ENCODE results near the gene SPATA18.
"Not testable (repeated sequence)": the region's sequence is repeated elsewhere in the genome, so short reads cannot be mapped to it uniquely, and the experiment has no call there.

SPATA18 gene

GRCh38 chr4:52059372-52059771, 8.3 kb downstream of the SPATA18 start:
- H3K4me1 ChIP-seq: peaks cover 0 to 43% (median 15%) of the 10 kb centered on the region in 10 experiments; a peak in 14 of 20 replicates
- no peaks in the 10 kb centered on the region for H3K9me3 ChIP-seq (replicated peaks in 1 of 11)
- H3K9ac ChIP-seq: peak overlapping the region in 1 of 11 experiments; percentile 23; a peak in 2 of 22 replicates
- H3K4me2 ChIP-seq: peak overlapping the region in 8 of 11 experiments; percentile 26 to 82 (median 70); a peak in 16 of 22 replicates
- peak overlapping the region in 7 of 11 experiments; percentile 3 to 71 (median 39); a peak in 9 of 22 replicates for H3K27ac ChIP-seq
- peak in 4 of 11 experiments; percentile 13 to 42 (median 30); a peak in 1 of 22 replicates for TF ChIP-seq Cebpa-rat (IDR thresholded peaks at IDR 0.05)
- no peaks in the 10 kb centered on the region for H3K27me3 ChIP-seq
- no peak overlapping the region for H3K4me3 ChIP-seq
- no peaks in the 10 kb centered on the region for H3K36me3 ChIP-seq
- H4K20me1 ChIP-seq: no peaks in the 10 kb centered on the region

DNA sequence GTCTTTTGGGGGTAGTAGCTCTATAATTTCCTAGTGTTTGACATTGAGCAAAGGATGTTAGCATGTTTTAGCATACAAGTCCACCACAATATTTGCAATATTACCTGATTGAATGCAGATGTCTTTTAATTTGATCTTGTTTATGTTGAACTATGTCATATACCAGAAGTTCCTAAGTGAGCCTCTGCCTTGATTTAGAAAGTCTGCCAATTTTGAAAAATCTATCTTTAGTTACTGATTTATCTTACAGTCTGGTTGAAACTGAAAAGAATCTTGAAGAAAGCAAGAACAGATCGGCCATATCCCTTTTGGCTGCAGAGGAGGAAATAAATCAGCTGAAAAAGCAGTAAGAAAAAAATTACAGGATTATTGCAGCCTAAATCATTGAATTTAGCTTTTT, 18.5 kb downstream of the SPATA18 start:
- Histone ChIP-seq H3K4me1 (no peaks in the 10 kb centered on the region), H4K20me1 (no peaks in the 10 kb centered on the region), H3K4me3 (no peak overlapping the region), H3K36me3 (no peaks in the 10 kb centered on the region), H3K27me3 (no peaks in the 10 kb centered on the region), H3K4me2 (no peak overlapping the region), H3K27ac (no peak overlapping the region), H3K9me3 (replicated peaks in 1 of 11) (no peaks in the 10 kb centered on the region; a peak in 1 of 22 replicates), H3K9ac (no peak overlapping the region)
- no peak for TF ChIP-seq Cebpa-rat (IDR thresholded peaks at IDR 0.05)

DNA sequence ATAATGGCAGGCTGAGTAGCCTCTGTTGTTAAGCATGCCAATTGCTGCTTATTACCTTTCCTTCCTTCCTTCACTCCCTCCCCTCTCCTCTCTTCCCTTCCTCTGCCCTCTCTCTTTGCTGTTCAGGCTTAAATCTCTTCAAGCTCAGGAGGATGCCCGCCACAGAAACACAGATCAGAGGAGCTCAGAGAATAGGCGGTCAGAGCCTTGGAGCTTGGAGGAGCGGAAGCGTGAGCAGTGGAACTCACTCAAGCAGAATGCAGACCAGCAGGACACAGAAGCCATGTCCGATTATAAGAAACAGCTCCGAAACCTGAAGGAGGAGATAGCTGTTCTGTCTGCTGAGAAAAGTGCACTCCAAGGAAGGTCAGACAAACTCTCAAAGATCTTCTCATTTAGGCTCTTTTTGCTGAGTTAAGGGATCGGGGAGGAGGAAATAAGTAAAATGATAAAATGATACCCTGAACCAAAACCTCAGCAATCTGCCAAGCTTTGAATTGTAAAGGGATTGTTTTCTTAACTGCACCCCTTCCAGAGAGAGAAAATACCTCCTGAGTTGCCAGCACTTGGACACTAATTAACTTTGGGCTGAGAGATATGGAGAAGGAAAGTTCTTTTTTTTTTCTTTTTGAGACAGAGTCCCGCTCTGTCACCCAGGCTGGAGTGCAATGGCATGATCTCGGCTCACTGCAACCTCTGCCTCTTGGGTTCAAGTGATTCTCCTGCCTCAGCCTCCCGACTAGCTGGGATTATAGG, 20.9 kb downstream of the SPATA18 start:
- no peak for TF ChIP-seq Cebpa-rat (IDR thresholded peaks at IDR 0.05)
- Histone ChIP-seq H4K20me1 (no peaks in the 10 kb centered on the region), H3K4me3 (no peak overlapping the region), H3K9ac (no peak overlapping the region), H3K9me3 (replicated peaks in 1 of 11) (peaks cover 0 to 3% (median 0%) of the 10 kb centered on the region in 11 experiments; a peak in 2 of 22 replicates), H3K36me3 (no peaks in the 10 kb centered on the region), H3K4me2 (no peak overlapping the region), H3K27ac (no peak overlapping the region), H3K27me3 (no peaks in the 10 kb centered on the region), H3K4me1 (no peaks in the 10 kb centered on the region)

- no peaks in the 10 kb centered on the region for H3K4me1 ChIP-seq
- no peak overlapping the region for H3K4me3 ChIP-seq
Observed at GRCh38 chr4:52076731-52077130, 25.6 kb downstream of the SPATA18 start.

GRCh38 chr4:52079659-52080058, 28.6 kb downstream of the SPATA18 start:
- no peak overlapping the region for H3K4me3 ChIP-seq
- peaks cover 0 to 3% (median 0%) of the 10 kb centered on the region in 11 experiments; a peak in 1 of 22 replicates for H3K9me3 ChIP-seq (replicated peaks in 1 of 11)
- no peak overlapping the region for H3K27ac ChIP-seq
- H3K36me3 ChIP-seq: no peaks in the 10 kb centered on the region
- no peaks in the 10 kb centered on the region for H3K27me3 ChIP-seq
- no peaks in the 10 kb centered on the region for H4K20me1 ChIP-seq
- H3K4me1 ChIP-seq: no peaks in the 10 kb centered on the region
- no peak overlapping the region for H3K4me2 ChIP-seq
- H3K9ac ChIP-seq: no peak overlapping the region
- no peak for TF ChIP-seq Cebpa-rat (IDR thresholded peaks at IDR 0.05)

More at GRCh38 chr4:52076731-52077130, 25.6 kb downstream of the SPATA18 start:
- Histone ChIP-seq H3K9ac (no peak overlapping the region), H4K20me1 (no peaks in the 10 kb centered on the region), H3K9me3 (replicated peaks in 1 of 11) (peaks cover 0 to 3% (median 0%) of the 10 kb centered on the region in 11 experiments; a peak in 1 of 22 replicates), H3K36me3 (no peaks in the 10 kb centered on the region), H3K27me3 (no peaks in the 10 kb centered on the region), H3K4me2 (no peak overlapping the region), H3K27ac (no peak overlapping the region)
- TF ChIP-seq Cebpa-rat (IDR thresholded peaks at IDR 0.05): no peak

- Histone ChIP-seq H3K27me3 (no peaks in the 10 kb centered on the region), H3K27ac (no peak overlapping the region), H4K20me1 (no peaks in the 10 kb centered on the region), H3K4me3 (no peak overlapping the region), H3K9ac (no peak overlapping the region), H3K36me3 (no peaks in the 10 kb centered on the region), H3K4me1 (no peaks in the 10 kb centered on the region), H3K9me3 (replicated peaks in 1 of 11) (peaks cover 0 to 3% (median 0%) of the 10 kb centered on the region in 11 experiments; a peak in 1 of 22 replicates), H3K4me2 (no peak overlapping the region)
- no peak for TF ChIP-seq Cebpa-rat (IDR thresholded peaks at IDR 0.05)
Observed at GRCh38 chr4:52081216-52081615, 30.1 kb downstream of the SPATA18 start.

DNA sequence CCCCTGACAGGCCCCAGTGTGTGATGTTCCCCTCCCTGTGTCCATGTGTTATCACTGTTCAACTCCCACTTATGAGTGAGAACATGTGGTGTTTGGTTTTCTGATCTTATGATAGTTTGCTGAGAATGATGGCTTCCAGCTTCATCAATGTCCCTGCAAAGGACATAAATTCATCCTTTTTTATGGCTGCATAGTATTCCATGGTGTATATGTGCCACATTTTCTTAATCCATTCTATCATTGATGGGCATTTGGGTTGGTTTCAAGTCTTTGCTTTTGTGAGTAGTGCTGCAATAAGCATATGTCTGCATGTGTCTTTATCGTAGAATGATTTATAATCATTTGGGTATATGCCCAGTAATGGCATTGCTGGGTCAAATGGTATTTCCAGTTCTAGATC, 35.3 kb downstream of the SPATA18 start:
- H4K20me1 ChIP-seq; H3K4me3 ChIP-seq; H3K27me3 ChIP-seq; H3K27ac ChIP-seq; H3K4me2 ChIP-seq; H3K4me1 ChIP-seq; H3K9ac ChIP-seq; H3K9me3 ChIP-seq (replicated peaks in 1 of 11); H3K36me3 ChIP-seq: not testable (repeated sequence)

DNA sequence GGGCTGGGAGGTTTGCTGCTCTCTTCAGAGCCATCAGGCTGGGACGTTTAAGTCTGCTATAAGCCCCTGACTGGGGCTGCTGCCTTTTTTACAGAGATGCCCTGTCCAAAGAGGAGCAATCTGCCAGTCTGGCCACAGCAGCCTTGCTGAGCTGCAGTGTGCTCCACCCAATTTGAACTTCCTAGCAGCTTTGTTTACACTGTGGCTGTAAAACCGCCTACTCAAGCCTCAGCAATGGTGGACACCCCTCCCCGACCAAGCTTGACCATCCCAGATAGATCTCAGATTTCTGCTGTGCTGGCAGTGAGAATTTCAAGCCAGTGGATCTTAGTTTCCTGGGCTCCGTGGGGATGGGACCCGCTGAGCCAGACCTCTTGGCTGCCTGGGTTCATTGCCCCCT, 40.7 kb downstream of the SPATA18 start:
- H3K27ac ChIP-seq: no peak overlapping the region
- no peaks in the 10 kb centered on the region for H3K27me3 ChIP-seq
- H3K9ac ChIP-seq: no peak overlapping the region
- no peak overlapping the region for H3K4me3 ChIP-seq
- TF ChIP-seq Cebpa-rat (IDR thresholded peaks at IDR 0.05): no peak
- no peaks in the 10 kb centered on the region for H3K4me1 ChIP-seq
- no peaks in the 10 kb centered on the region for H3K36me3 ChIP-seq
- H3K9me3 ChIP-seq (replicated peaks in 1 of 11): no peaks in the 10 kb centered on the region; a peak in 1 of 22 replicates
- no peaks in the 10 kb centered on the region for H4K20me1 ChIP-seq
- peak overlapping the region in 1 of 11 experiments; percentile 16; a peak in 1 of 22 replicates for H3K4me2 ChIP-seq

DNA sequence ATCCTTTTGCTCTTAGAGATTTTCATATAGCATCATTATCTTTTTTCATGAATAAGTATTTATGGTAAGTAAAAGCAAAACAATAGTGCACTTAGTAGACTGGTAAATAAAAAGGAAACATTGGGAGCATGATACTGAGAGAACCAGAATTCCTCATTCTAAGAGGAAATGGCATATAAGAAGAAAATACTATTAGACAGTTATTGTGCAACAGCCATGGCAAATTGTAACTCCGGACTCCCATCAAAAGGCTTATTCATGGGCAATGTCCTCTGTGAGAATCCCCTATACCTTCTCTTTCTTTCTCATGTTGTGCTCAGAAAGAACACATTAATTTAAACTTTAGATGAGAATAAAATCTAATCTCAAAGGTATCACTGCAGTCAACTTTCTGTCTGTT, 42.4 kb downstream of the SPATA18 start:
- no peaks in the 10 kb centered on the region for H3K36me3 ChIP-seq
- H3K4me1 ChIP-seq: 0 out of 20 replicates have a peak, but pooled peaks cover 0 to 2% (median 0%) of the 10 kb centered on the region in 10 experiments
- H3K27me3 ChIP-seq: no peaks in the 10 kb centered on the region
- H4K20me1 ChIP-seq: no peaks in the 10 kb centered on the region
- no peak overlapping the region for H3K4me2 ChIP-seq
- H3K27ac ChIP-seq: no peak overlapping the region
- TF ChIP-seq Cebpa-rat (IDR thresholded peaks at IDR 0.05): no peak
- H3K9ac ChIP-seq: no peak overlapping the region
- no peaks in the 10 kb centered on the region; a peak in 1 of 22 replicates for H3K9me3 ChIP-seq (replicated peaks in 1 of 11)
- no peak overlapping the region for H3K4me3 ChIP-seq
